OCI-LY3 (cell line): ENCODE measurements around the gene SLFN12.

Experiments used
- H2AFZ ChIP-seq: fragments of 200-600, 300-600 bp; shearing (Covaris generic); 2 replicates; pipeline ENCODE4 v1.6.0; 2014; ENCODE audit warnings: antibody characterized with exemption, low read depth, low read length
- H3K27ac ChIP-seq: fragments of 200-600, 300-600 bp; sonication (generic); 2 replicates; pipeline ENCODE4 v1.5.1; 2014; ENCODE audit warnings: mild to moderate bottlenecking, low read length, moderate library complexity, mixed read lengths
- H3K27me3 ChIP-seq: fragments of 200-600, 300-600 bp; sonication (generic); 2 replicates; pipeline ENCODE4 v1.6.1; 2014; ENCODE audit warnings: low read depth, low read length, mixed read lengths
- H3K36me3 ChIP-seq: fragments of 200-600, 300-600 bp; sonication (generic); replicated peaks from 2 replicates; pipeline ENCODE3; 2014; ENCODE audit warnings: low read depth, low read length, mixed read lengths
- H3K4me1 ChIP-seq: fragments of 300-600, 200-600 bp; sonication (generic); 2 replicates; pipeline ENCODE4 v1.6.1; 2014; ENCODE audit warnings: low read length, mixed read lengths
- H3K4me2 ChIP-seq: fragments of 200-600, 300-600 bp; sonication (generic); 2 replicates; pipeline ENCODE4 v1.6.1; 2014; ENCODE audit warnings: low read length, mixed read lengths
- H3K4me3 ChIP-seq: fragments of 300-600, 200-600 bp; sonication (generic); 2 replicates; pipeline ENCODE4 v1.5.1; 2014; ENCODE audit warnings: antibody characterized with exemption, mild to moderate bottlenecking, low read length, moderate library complexity
- H3K79me2 ChIP-seq: fragments of 300-600, 200-600 bp; shearing (Covaris generic); 2 replicates; pipeline ENCODE4 v1.6.1; 2014; ENCODE audit warnings: mild to moderate bottlenecking, low read length, mixed read lengths
- H3K9ac ChIP-seq: fragments of 300-600, 200-600 bp; shearing (Covaris generic); 2 replicates; pipeline ENCODE4 v1.6.0; 2014; ENCODE audit warnings: mild to moderate bottlenecking, low read length, moderate library complexity
- H3K9me3 ChIP-seq: fragments of 200-600, 300-600 bp; shearing (Covaris generic); 2 replicates; pipeline ENCODE4 v1.6.1; 2014; ENCODE audit warnings: low read length, mixed read lengths; ENCODE audit not compliant: insufficient read depth
- H4K20me1 ChIP-seq: fragments of 200-600, 300-600 bp; sonication (generic); 2 replicates; pipeline ENCODE4 v1.6.1; 2016; ENCODE audit warnings: low read length, mixed read lengths; ENCODE audit not compliant: insufficient read depth
- CTCF ChIP-seq: fragments of 200-600, 300-600 bp; sonication (generic); IDR thresholded peaks from 2 replicates; pipeline ENCODE4 v1.5.1; 2014; ENCODE audit warnings: antibody characterized with exemption, low read length, low read depth
- EZH2phosphoT487 ChIP-seq: fragments of 200-600 bp; shearing (Covaris generic); IDR thresholded peaks from 2 replicates; pipeline ENCODE4 v1.6.1; 2018; ENCODE audit warnings: antibody characterized with exemption, mixed run types, low read depth

SLFN12 gene

GRCh38 chr17:35377068-35377467 lies 55.2 kb downstream of the SLFN12 start:
- Histone ChIP-seq H3K27me3 (no peaks in the 10 kb centered on the region), H3K36me3 (peaks cover 2% of the 10 kb centered on the region), H3K4me2 (no peak overlapping the region), H3K4me3 (no peak overlapping the region), H3K79me2 (peaks cover 17% of the 10 kb centered on the region), H2AFZ (no peak overlapping the region), H3K27ac (no peak overlapping the region), H3K9ac (no peak overlapping the region), H3K9me3 (no peaks in the 10 kb centered on the region), H4K20me1 (no peaks in the 10 kb centered on the region), H3K4me1 (peaks cover 32% of the 10 kb centered on the region)
- no peak for TF ChIP-seq CTCF

GRCh38 chr17:35376245-35376644 lies 56.1 kb downstream of the SLFN12 start:
- Histone ChIP-seq H3K4me2 (peak overlapping the region; percentile 31), H3K9ac (no peak overlapping the region), H3K9me3 (0 out of 2 replicates have a peak, but pooled peaks cover under 1% of the 10 kb centered on the region), H3K79me2 (peaks cover 25% of the 10 kb centered on the region), H4K20me1 (0 out of 2 replicates have a peak, but pooled peaks cover 8% of the 10 kb centered on the region), H2AFZ (0 out of 2 replicates have a peak overlapping the region, but pooled peaks have one; percentile 15), H3K36me3 (peaks cover 9% of the 10 kb centered on the region), H3K27ac (0 out of 2 replicates have a peak overlapping the region, but pooled peaks have one; percentile 5), H3K4me1 (peaks cover 32% of the 10 kb centered on the region), H3K27me3 (no peaks in the 10 kb centered on the region), H3K4me3 (no peak overlapping the region)
- no peak for TF ChIP-seq CTCF
- no peak for TF ChIP-seq EZH2phosphoT487

- 0 out of 2 replicates have a peak, but pooled peaks cover 20% of the 10 kb centered on the region for H4K20me1 ChIP-seq
- H3K27me3 ChIP-seq = no peaks in the 10 kb centered on the region
- TF ChIP-seq CTCF (no peak), EZH2phosphoT487 (no peak)
- peak overlapping the region; percentile 97 for H3K9ac ChIP-seq
- H3K27ac ChIP-seq = peak overlapping the region; percentile 84
- H3K79me2 ChIP-seq = peaks cover 39% of the 10 kb centered on the region
- H2AFZ ChIP-seq = peak overlapping the region; percentile 72
- peaks cover 17% of the 10 kb centered on the region for H3K36me3 ChIP-seq
- H3K9me3 ChIP-seq = 0 out of 2 replicates have a peak, but pooled peaks cover 5% of the 10 kb centered on the region
- peaks cover 28% of the 10 kb centered on the region for H3K4me1 ChIP-seq
- H3K4me2 ChIP-seq = peak overlapping the region; percentile 87
- H3K4me3 ChIP-seq = peak overlapping the region; percentile 89
Observed at GRCh38 chr17:35374766-35375344, 57.4 kb downstream of the SLFN12 start.

- Histone ChIP-seq H3K9me3 (0 out of 2 replicates have a peak, but pooled peaks cover 5% of the 10 kb centered on the region), H3K36me3 (peaks cover 22% of the 10 kb centered on the region), H3K79me2 (peaks cover 46% of the 10 kb centered on the region), H3K9ac (peak overlapping the region; percentile 97), H3K4me3 (peak overlapping the region; percentile 89), H2AFZ (peak overlapping the region; percentile 72), H3K27ac (peak overlapping the region; percentile 84), H4K20me1 (peaks cover 26% of the 10 kb centered on the region), H3K4me2 (peak overlapping the region; percentile 87), H3K4me1 (peaks cover 32% of the 10 kb centered on the region), H3K27me3 (no peaks in the 10 kb centered on the region)
- TF ChIP-seq CTCF = no peak
- TF ChIP-seq EZH2phosphoT487 = no peak
Observed at GRCh38 chr17:35373984-35374765, 58.1 kb downstream of the SLFN12 start.
